Choroid plexus epithelial cell (primary cell): Measurements from ENCODE around the gene CCL17.
A peak's percentile ranks its signal among the peaks of the same experiment; 100 is the strongest.

Experiments
- DNase-seq: peaks from one replicate; pipeline ENCODE4 v3.0.0-alpha.2; 2010; ENCODE audit warnings: low read depth
- H3K4me3 ChIP-seq: 2 replicates; pipeline ENCODE4 v1.5.1; 2011; ENCODE audit warnings: low read depth, mild to moderate bottlenecking, control low read depth, low read length, moderate library complexity
- CTCF ChIP-seq: conservative IDR thresholded peaks from 2 replicates; pipeline ENCODE4 v1.5.1; 2011; ENCODE audit warnings: low read depth, mild to moderate bottlenecking, control low read depth, inconsistent platforms, low read length, moderate library complexity

CCL17 gene

GRCh38 chr16:57379579-57379978 is 25.0 kb upstream of the CCL17 start:
- no peak overlapping the region for H3K4me3 ChIP-seq
- no peak for TF ChIP-seq CTCF
- no peak for DNase-seq

- DNase-seq: peak; percentile 51
- TF ChIP-seq CTCF: no peak
- H3K4me3 ChIP-seq: no peak overlapping the region
Measured at GRCh38 chr16:57380671-57381462, 23.7 kb upstream of the CCL17 start.

- DNase-seq: no peak
- no peak for TF ChIP-seq CTCF
- no peak overlapping the region for H3K4me3 ChIP-seq
Measured at GRCh38 chr16:57381791-57382534, 22.6 kb upstream of the CCL17 start.

GRCh38 chr16:57382535-57383275 is 21.9 kb upstream of the CCL17 start:
- no peak overlapping the region for H3K4me3 ChIP-seq
- no peak for TF ChIP-seq CTCF
- no peak for DNase-seq

GRCh38 chr16:57383276-57384247 is 21.0 kb upstream of the CCL17 start:
- TF ChIP-seq CTCF: no peak
- DNase-seq: peak; percentile 39
- no peak overlapping the region for H3K4me3 ChIP-seq
